Colonic mucosa (tissue), 4 donors: ENCODE data around the gene FGFBP2. TPM values are rescaled to one million over a fixed set of nuclear protein-coding genes. Genes with fewer than 3 reads are reported as not detected.

Experiments used
- DNase-seq: peaks from one replicate; pipeline ENCODE4 v3.0.0-alpha.2; 2020
- H3K27ac ChIP-seq: fragments of 200-600 bp; one replicate; pipeline ENCODE4 v1.8.0; 2021
- H3K27me3 ChIP-seq: fragments of 200-600 bp; one replicate; pipeline ENCODE4 v1.8.0; 2021
- H3K36me3 ChIP-seq: fragments of 200-600 bp; one replicate; pipeline ENCODE4 v1.8.0; 2021
- H3K4me1 ChIP-seq: fragments of 200-600 bp; one replicate; pipeline ENCODE4 v1.8.0; 2021; ENCODE audit warnings: mild to moderate bottlenecking
- H3K4me3 ChIP-seq: fragments of 200-600 bp; one replicate; pipeline ENCODE4 v1.8.0; 2021
- H3K9ac ChIP-seq, 2 donors: one replicate each; pipeline ENCODE4 v1.7.0; 2013; ENCODE audit warnings: control low read depth in 2 of 2, low read depth in 2 of 2, low read length in 2 of 2
- H3K9me3 ChIP-seq: fragments of 200-600 bp; one replicate; pipeline ENCODE4 v1.8.0; 2021
- intact Hi-C: fragments of 100-400 bp; cut with DNase I; formaldehyde crosslinking; loops from one replicate; pipeline ENCODE4 v1.14.1; 2022
- total RNA-seq, 2 donors: library from RNA; stranded (reverse); fragmentation: NEBNext Ultra II Directional in 1 of 2; extraction: Animal tissue kit (Norgen Biotek cat#: 25700) in 1 of 2; gene quantifications; one replicate each; pipeline ENCODE4 v1.2.1, GENCODE V29; 2021
- TF ChIP-seq, protein P1 (sequence below): fragments of 200-600 bp; IDR thresholded peaks from one replicate; pipeline ENCODE4 v1.8.0; 2022; ENCODE audit warnings: antibody characterized with exemption, mild to moderate bottlenecking
- donor health status: healthy.
- donor health status: DM: no; HTN: no; CAD: no.
- donor health status: DM: no; HTN: no; CAD: no.

Gene FGFBP2
- total RNA-seq, 2 donors from 2014 or later: 0.37 to 0.96 TPM

- no peak overlapping the region for H3K27ac ChIP-seq
- TF ChIP-seq, protein P1, sequence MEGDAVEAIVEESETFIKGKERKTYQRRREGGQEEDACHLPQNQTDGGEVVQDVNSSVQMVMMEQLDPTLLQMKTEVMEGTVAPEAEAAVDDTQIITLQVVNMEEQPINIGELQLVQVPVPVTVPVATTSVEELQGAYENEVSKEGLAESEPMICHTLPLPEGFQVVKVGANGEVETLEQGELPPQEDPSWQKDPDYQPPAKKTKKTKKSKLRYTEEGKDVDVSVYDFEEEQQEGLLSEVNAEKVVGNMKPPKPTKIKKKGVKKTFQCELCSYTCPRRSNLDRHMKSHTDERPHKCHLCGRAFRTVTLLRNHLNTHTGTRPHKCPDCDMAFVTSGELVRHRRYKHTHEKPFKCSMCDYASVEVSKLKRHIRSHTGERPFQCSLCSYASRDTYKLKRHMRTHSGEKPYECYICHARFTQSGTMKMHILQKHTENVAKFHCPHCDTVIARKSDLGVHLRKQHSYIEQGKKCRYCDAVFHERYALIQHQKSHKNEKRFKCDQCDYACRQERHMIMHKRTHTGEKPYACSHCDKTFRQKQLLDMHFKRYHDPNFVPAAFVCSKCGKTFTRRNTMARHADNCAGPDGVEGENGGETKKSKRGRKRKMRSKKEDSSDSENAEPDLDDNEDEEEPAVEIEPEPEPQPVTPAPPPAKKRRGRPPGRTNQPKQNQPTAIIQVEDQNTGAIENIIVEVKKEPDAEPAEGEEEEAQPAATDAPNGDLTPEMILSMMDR: no peak
- no peaks in the 10 kb centered on the region for H3K27me3 ChIP-seq
- no peak overlapping the region for H3K4me3 ChIP-seq
- no peak for DNase-seq
- intact Hi-C loops: no loop called here
- no peaks in the 10 kb centered on the region for H3K4me1 ChIP-seq
- no peaks in the 10 kb centered on the region for H3K9me3 ChIP-seq
- H3K9ac ChIP-seq: no peak overlapping the region
- H3K36me3 ChIP-seq: no peaks in the 10 kb centered on the region
Measured at GRCh38 chr4:15930314-15930713, 32.7 kb downstream of the FGFBP2 start.

- no peak overlapping the region for H3K27ac ChIP-seq
- no peaks in the 10 kb centered on the region for H3K36me3 ChIP-seq
- no peak overlapping the region for H3K4me3 ChIP-seq
- intact Hi-C loops: no loop called here
- no peak overlapping the region for H3K9ac ChIP-seq
- DNase-seq: no peak
- no peaks in the 10 kb centered on the region for H3K27me3 ChIP-seq
- H3K9me3 ChIP-seq: no peaks in the 10 kb centered on the region
- no peaks in the 10 kb centered on the region for H3K4me1 ChIP-seq
- TF ChIP-seq, protein P1: no peak
Measured at GRCh38 chr4:15929540-15929939, 33.4 kb downstream of the FGFBP2 start.

- Histone ChIP-seq H3K36me3 (no peaks in the 10 kb centered on the region), H3K27ac (no peak overlapping the region), H3K9me3 (no peaks in the 10 kb centered on the region), H3K4me3 (no peak overlapping the region), H3K27me3 (no peaks in the 10 kb centered on the region), H3K4me1 (no peaks in the 10 kb centered on the region), H3K9ac (no peak overlapping the region)
- no peak for DNase-seq
- TF ChIP-seq, protein P1: no peak
- intact Hi-C loops: no loop called here
Measured at GRCh38 chr4:15928883-15929282, 34.1 kb downstream of the FGFBP2 start.

GRCh38 chr4:15926486-15926885, 36.5 kb downstream of the FGFBP2 start:
- H3K4me3 ChIP-seq: no peak overlapping the region
- H3K4me1 ChIP-seq: no peaks in the 10 kb centered on the region
- intact Hi-C loops: no loop called here
- H3K9ac ChIP-seq: no peak overlapping the region
- H3K36me3 ChIP-seq: no peaks in the 10 kb centered on the region
- no peaks in the 10 kb centered on the region for H3K9me3 ChIP-seq
- TF ChIP-seq, protein P1: no peak
- H3K27ac ChIP-seq: no peak overlapping the region
- H3K27me3 ChIP-seq: no peaks in the 10 kb centered on the region
- DNase-seq: no peak

GRCh38 chr4:15925830-15926229, 37.1 kb downstream of the FGFBP2 start:
- Histone ChIP-seq H3K9ac (no peak overlapping the region), H3K4me3 (no peak overlapping the region), H3K4me1 (no peaks in the 10 kb centered on the region), H3K27ac (no peak overlapping the region), H3K9me3 (no peaks in the 10 kb centered on the region), H3K27me3 (no peaks in the 10 kb centered on the region), H3K36me3 (no peaks in the 10 kb centered on the region)
- TF ChIP-seq, protein P1: no peak
- DNase-seq: no peak
- intact Hi-C loops: no loop called here

- DNase-seq: no peak
- Histone ChIP-seq H3K27me3 (no peaks in the 10 kb centered on the region), H3K4me1 (no peaks in the 10 kb centered on the region), H3K9me3 (no peaks in the 10 kb centered on the region), H3K27ac (no peak overlapping the region), H3K9ac (no peak overlapping the region), H3K36me3 (no peaks in the 10 kb centered on the region), H3K4me3 (no peak overlapping the region)
- TF ChIP-seq, protein P1: no peak
- intact Hi-C loops: no loop called here
Measured at GRCh38 chr4:15921592-15921932, 41.4 kb downstream of the FGFBP2 start.
